CD4-positive, alpha-beta memory T cell (primary cell): Measurements from ENCODE around the gene MAP1S. TPM values are rescaled to one million over a fixed set of nuclear protein-coding genes. Genes with fewer than 3 reads are reported as not detected.

Source experiments
- CTCF ChIA-PET: fragments of 350-600 bp; sonication (Branson Sonifier 250); formaldehyde crosslinking; loops from one replicate; lab custom pipeline; 2021; ENCODE audit warnings: inconsistent platforms; ENCODE audit not compliant: partially characterized antibody; lab: Charles Lee
- POLR2A ChIA-PET: fragments of 350-600 bp; sonication (Branson Sonifier 250); formaldehyde crosslinking; loops from one replicate; lab custom pipeline; 2021; ENCODE audit not compliant: partially characterized antibody; lab: Charles Lee
- DNase-seq, 5 donors: peaks; one replicate each; pipeline versions ENCODE4 v3.0.0 to v3.0.0-alpha.2; 2020 to 2022; ENCODE audit warnings: mixed read lengths in 1 of 5
- H3K27ac ChIP-seq: one replicate; pipeline ENCODE4 v1.7.0; 2013; ENCODE audit warnings: low read depth, low read length
- H3K27me3 ChIP-seq: 2 replicates; pipeline ENCODE4 v1.7.0; 2013; ENCODE audit warnings: mild to moderate bottlenecking, low read length, moderate library complexity; ENCODE audit not compliant: insufficient read depth
- H3K36me3 ChIP-seq: 2 replicates; pipeline ENCODE4 v1.7.0; 2013; ENCODE audit warnings: mild to moderate bottlenecking, low read length, moderate library complexity; ENCODE audit not compliant: insufficient read depth
- H3K4me1 ChIP-seq: 2 replicates; pipeline ENCODE4 v1.7.0; 2013; ENCODE audit warnings: mild to moderate bottlenecking, low read length, moderate library complexity; ENCODE audit not compliant: insufficient read depth
- H3K4me3 ChIP-seq, 2 donors: one replicate each; pipeline ENCODE4 v1.7.0; 2013; ENCODE audit warnings: low read length in 2 of 2, mild to moderate bottlenecking in 1 of 2
- H3K9me3 ChIP-seq, 2 donors: one replicate each; pipeline ENCODE4 v1.7.0; 2013; ENCODE audit warnings: low read length in 2 of 2, control low read depth in 1 of 2; ENCODE audit not compliant: control insufficient read depth in 1 of 2
- H3K27ac Mint-ChIP-seq, 7 donors: one replicate each; pipeline ENCODE4 v1.8.0; 2020 to 2021; ENCODE audit warnings: mixed read lengths in 7 of 7, mild to moderate bottlenecking in 6 of 7, inconsistent platforms in 3 of 7, moderate library complexity in 3 of 7
- H3K27me3 Mint-ChIP-seq, 2 donors: one replicate each; pipeline ENCODE4 v1.8.0; 2020 to 2021; ENCODE audit warnings: mixed read lengths in 2 of 2
- H3K36me3 Mint-ChIP-seq, 2 donors: one replicate each; pipeline ENCODE4 v1.8.0; 2020 to 2021; ENCODE audit warnings: mixed read lengths in 2 of 2, inconsistent platforms in 1 of 2, mild to moderate bottlenecking in 1 of 2
- H3K4me1 Mint-ChIP-seq, 4 donors: one replicate each; pipeline ENCODE4 v1.8.0; 2020 to 2021; ENCODE audit warnings: mixed read lengths in 4 of 4, mild to moderate bottlenecking in 1 of 4
- H3K4me3 Mint-ChIP-seq, 8 donors: one replicate each; pipeline ENCODE4 v1.8.0; 2020 to 2021; ENCODE audit warnings: mixed read lengths in 8 of 8, mild to moderate bottlenecking in 7 of 8, moderate library complexity in 6 of 8, inconsistent platforms in 3 of 8
- H3K9me3 Mint-ChIP-seq, 8 donors: one replicate each; pipeline ENCODE4 v1.8.0; 2020 to 2021; ENCODE audit warnings: mixed read lengths in 8 of 8, mild to moderate bottlenecking in 5 of 8, inconsistent platforms in 3 of 8, moderate library complexity in 1 of 8
- intact Hi-C: fragments of 100-400 bp; cut with micrococcal nuclease; formaldehyde crosslinking; loops from one replicate; pipeline ENCODE4 v1.15.1; 2023
- polyA plus RNA-seq, 2 donors: library from polyadenylated mRNA; unstranded; fragments of 300-500 nt; fragmentation: Illumina TruSeq; gene quantifications; one replicate each; pipeline ENCODE4 v1.2.3, GENCODE V29; 2021
- total RNA-seq, 2 experiments: library from RNA; stranded (reverse); gene quantifications; one replicate each; pipeline ENCODE4 v1.2.3, GENCODE V29; 2021

Gene MAP1S
- total and polyA plus RNA-seq, 4 experiments from 2014 or later: 8.2 to 64.9 (median 54.0) TPM

DNA sequence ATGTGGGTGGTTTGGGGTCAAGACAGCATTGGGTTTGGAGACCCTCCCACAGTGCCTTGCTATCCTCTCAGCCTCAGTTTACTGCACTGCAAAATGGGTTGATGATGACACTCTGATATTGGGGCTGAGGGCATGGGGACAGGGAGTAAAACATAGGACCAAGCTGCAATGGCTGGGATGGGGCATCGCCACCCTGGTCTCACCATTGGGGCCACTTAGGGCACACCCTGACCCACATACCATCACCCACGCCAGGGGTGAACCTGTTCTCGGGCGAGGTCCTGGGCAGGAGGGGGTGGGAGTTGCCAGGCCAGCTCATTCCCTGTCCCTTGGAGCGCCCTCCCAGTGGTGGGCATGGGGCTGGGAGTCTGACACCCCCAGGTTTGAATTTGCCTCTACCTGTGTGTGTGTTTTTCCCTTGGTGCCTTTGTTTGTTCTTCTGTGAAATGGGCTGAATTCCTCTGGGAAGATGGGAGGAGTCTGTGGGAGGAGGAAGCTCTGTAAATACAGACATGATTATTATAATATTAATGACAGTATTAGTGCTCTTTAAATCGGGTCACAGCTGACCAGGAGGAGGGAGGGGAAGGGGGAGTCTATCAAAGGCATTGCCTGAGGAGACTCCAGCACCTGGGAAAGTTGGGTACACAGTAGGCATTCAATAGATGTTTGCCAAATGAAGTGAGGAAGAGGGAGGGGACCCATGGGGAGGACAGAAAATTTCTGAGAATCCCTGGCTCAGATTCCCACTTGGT is 29.8 kb downstream of the MAP1S start:
- ChIA-PET CTCF (interaction anchor here (1.1 to 3.4 kb wide), 3 partner anchors 47 to 184 kb away, joined by 3 to 11 read pairs (median 7); partner anchors contain the start of genes CCDC124 and RPL18A), POLR2A (interaction anchor here (0.6 to 8.1 kb wide), 8 partner anchors 12 to 531 kb away, joined by 3 to 78 read pairs (median 3); partner anchors contain the start of gene MAP1S)
- H3K27me3 Mint-ChIP-seq: no peaks in the 10 kb centered on the region
- Histone ChIP-seq H3K9me3 (no peaks in the 10 kb centered on the region), H3K4me1 (peaks cover 60% of the 10 kb centered on the region), H3K27ac (peak overlapping the region; percentile 79), H3K4me3 (peak overlapping the region; percentile 6 to 59), H3K27me3 (no peaks in the 10 kb centered on the region), H3K36me3 (peaks cover 2% of the 10 kb centered on the region)
- H3K4me3 Mint-ChIP-seq: peak overlapping the region; percentile 92 to 96 (median 95)
- peak overlapping the region; percentile 49 to 98 (median 90) for H3K27ac Mint-ChIP-seq
- H3K4me1 Mint-ChIP-seq: peaks cover 28 to 67% (median 48%) of the 10 kb centered on the region in 4 donors
- H3K36me3 Mint-ChIP-seq: peaks cover 0 to 9% of the 10 kb centered on the region in 2 donors
- DNase-seq: no peak
- no peaks in the 10 kb centered on the region for H3K9me3 Mint-ChIP-seq
- intact Hi-C loops: loop anchor here (10.0 kb wide), 1 partner anchor 194 kb away; the partner anchor contains the start of gene COLGALT1

DNA sequence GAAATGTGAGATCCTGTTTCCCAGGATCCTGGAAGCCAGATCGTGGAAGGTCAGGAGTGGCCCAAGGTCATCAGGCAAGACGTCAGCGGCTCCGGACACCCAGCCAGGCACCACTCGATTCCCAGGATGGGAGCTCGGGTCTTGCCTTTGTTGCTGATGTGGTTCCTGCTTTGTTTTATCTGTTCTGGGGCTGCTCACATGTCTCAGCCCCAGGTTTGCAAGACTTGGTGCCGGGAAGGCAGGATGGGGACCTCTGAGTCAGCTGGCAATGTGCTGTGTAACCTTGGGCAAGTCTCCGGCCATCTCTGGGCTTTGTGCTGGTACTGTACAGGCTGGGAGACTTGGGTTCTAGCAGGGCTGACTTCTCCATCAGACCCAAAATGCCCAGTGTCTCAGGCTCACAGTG is 30.6 kb downstream of the MAP1S start:
- no peak for DNase-seq
- peak overlapping the region; percentile 92 to 96 (median 95) for H3K4me3 Mint-ChIP-seq
- no peaks in the 10 kb centered on the region for H3K27me3 ChIP-seq
- POLR2A ChIA-PET: interaction anchor here (0.7 to 8.1 kb wide), 6 partner anchors 13 to 531 kb away, joined by 3 to 78 read pairs (median 4); partner anchors contain the start of gene MAP1S
- H3K4me3 ChIP-seq: peak overlapping the region in 1 of 2 donors; percentile 65
- no peaks in the 10 kb centered on the region for H3K9me3 ChIP-seq
- H3K9me3 Mint-ChIP-seq: no peaks in the 10 kb centered on the region
- peaks cover 4 to 13% of the 10 kb centered on the region in 2 donors for H3K36me3 Mint-ChIP-seq
- H3K4me1 Mint-ChIP-seq: peaks cover 29 to 74% (median 52%) of the 10 kb centered on the region in 4 donors
- CTCF ChIA-PET: interaction anchor here (1.6 to 3.6 kb wide), 3 partner anchors 46 to 196 kb away, joined by 4 to 11 read pairs (median 7); no protein-coding TSS in a partner anchor
- peaks cover 11% of the 10 kb centered on the region for H3K36me3 ChIP-seq
- H3K27ac Mint-ChIP-seq: peak overlapping the region; percentile 49 to 98 (median 90)
- H3K27me3 Mint-ChIP-seq: no peaks in the 10 kb centered on the region
- intact Hi-C loops: loop anchor here (10.0 kb wide), 1 partner anchor 195 kb away; the partner anchor contains the start of gene COLGALT1
- peaks cover 69% of the 10 kb centered on the region for H3K4me1 ChIP-seq
- H3K27ac ChIP-seq: peak overlapping the region; percentile 79

DNA sequence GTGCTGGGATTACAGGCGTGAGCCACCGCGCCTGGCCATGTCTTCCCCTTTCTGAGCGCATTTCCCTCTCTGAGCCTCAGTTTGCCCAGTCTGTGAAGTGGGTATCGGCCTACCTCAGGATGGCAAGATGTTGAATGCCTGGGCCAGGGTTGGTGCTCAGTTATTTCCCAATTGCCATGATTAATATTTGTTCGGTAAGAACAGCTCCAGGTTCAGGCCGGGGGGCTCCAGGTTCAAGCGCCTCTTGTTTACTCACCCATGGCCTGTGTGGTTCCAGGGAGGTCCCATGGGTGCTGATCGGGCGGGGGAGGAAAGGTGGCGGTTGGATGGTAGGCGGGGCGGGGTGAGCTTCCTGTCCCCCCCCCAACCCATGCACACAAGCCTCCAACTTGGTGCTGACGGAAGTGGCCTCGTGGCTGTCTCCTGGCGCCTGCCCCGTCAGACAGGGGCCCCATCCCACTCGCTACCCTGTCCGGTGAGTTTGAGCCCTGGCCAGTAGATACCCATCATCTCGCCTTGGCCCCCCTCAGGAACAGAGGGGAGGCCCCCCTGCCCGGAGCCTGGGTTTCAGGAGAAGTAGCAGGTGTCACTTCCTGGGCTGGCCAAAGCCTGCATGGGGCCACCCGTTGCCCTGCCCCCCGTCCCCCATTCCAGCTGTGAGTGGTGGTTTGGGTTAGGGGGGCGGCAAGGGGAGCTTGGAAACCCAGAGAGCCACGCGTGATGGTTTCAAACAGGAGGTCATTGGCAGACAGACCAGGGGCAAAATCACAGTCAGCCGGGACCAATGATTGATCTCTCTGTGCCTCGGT is 32.0 kb downstream of the MAP1S start, which contains the start of gene FCHO1:
Gene FCHO1, plus strand, starts transcription at position 375 of the 809 bp plus-strand sequence. CDS start 3,688 bp downstream, outside the sequence.
- intact Hi-C loops: loop anchor here (1.0 kb wide), 1 partner anchor 108 kb away; the partner anchor contains the start of gene RPL18A
- peak within 1 kb of the TSS; percentile 84 to 98 (median 96) for H3K27ac Mint-ChIP-seq
- ChIA-PET CTCF (interaction anchor here (1.1 to 3.6 kb wide), 5 partner anchors 15 to 195 kb away, joined by 4 to 12 read pairs (median 4); no protein-coding TSS in a partner anchor), POLR2A (interaction anchor here (0.6 to 8.1 kb wide), 16 partner anchors 9 to 182 kb away, joined by 3 to 78 read pairs (median 6); partner anchors contain the start of genes CCDC124, JAK3, MAP1S and RPL18A)
- no peaks in the 10 kb centered on the region for H3K9me3 ChIP-seq
- H3K27ac ChIP-seq: peak within 1 kb of the TSS; percentile 79
- peaks cover 14% of the 10 kb centered on the region for H3K36me3 ChIP-seq
- H3K4me3 Mint-ChIP-seq: peak within 1 kb of the TSS; percentile 92 to 96 (median 95)
- H3K4me3 ChIP-seq: peak within 1 kb of the TSS; percentile 65 to 91
- no peaks in the 10 kb centered on the region for H3K27me3 Mint-ChIP-seq
- peaks cover 10 to 22% of the 10 kb centered on the region in 2 donors for H3K36me3 Mint-ChIP-seq
- peaks cover 32 to 84% (median 60%) of the 10 kb centered on the region in 4 donors for H3K4me1 Mint-ChIP-seq
- no peaks in the 10 kb centered on the region for H3K9me3 Mint-ChIP-seq
- peaks cover 82% of the 10 kb centered on the region for H3K4me1 ChIP-seq
- peak; percentile 85 to 93 (median 85) for DNase-seq
- no peaks in the 10 kb centered on the region for H3K27me3 ChIP-seq

DNA sequence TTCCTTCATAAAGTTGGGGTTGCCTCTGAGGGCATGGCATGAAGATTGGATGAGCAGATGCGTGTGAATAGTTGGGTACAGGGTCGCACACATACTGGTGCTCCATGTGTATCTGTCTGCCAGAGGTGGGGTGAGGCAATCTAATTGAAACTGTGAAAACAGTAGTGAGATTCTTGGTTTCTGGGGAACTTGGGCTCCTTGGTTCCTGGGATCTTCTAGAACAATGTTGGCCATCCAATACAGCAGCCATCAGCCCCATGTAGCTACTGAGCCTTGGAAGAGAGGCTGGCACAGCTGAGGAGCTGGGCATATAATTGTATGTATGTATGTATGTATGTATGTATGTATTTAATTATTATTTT is 32.6 kb downstream of the MAP1S start:
- ChIA-PET CTCF (interaction anchor here (1.1 to 3.6 kb wide), 5 partner anchors 15 to 103 kb away, joined by 4 to 12 read pairs (median 10); no protein-coding TSS in a partner anchor), POLR2A (interaction anchor here (1.1 to 8.1 kb wide), 11 partner anchors 9 to 181 kb away, joined by 4 to 78 read pairs (median 10); partner anchors contain the start of genes CCDC124, JAK3, MAP1S and RPL18A)
- intact Hi-C loops: loop anchor here (1.0 kb wide), 1 partner anchor 107 kb away; the partner anchor contains the start of gene RPL18A
- H3K9me3 ChIP-seq: no peaks in the 10 kb centered on the region
- peak overlapping the region; percentile 65 to 91 for H3K4me3 ChIP-seq
- H3K27me3 Mint-ChIP-seq: no peaks in the 10 kb centered on the region
- no peak for DNase-seq
- peaks cover 15 to 24% of the 10 kb centered on the region in 2 donors for H3K36me3 Mint-ChIP-seq
- peak overlapping the region; percentile 84 to 98 (median 96) for H3K27ac Mint-ChIP-seq
- peak overlapping the region; percentile 79 for H3K27ac ChIP-seq
- peak overlapping the region; percentile 92 to 96 (median 95) for H3K4me3 Mint-ChIP-seq
- no peaks in the 10 kb centered on the region for H3K9me3 Mint-ChIP-seq
- peaks cover 81% of the 10 kb centered on the region for H3K4me1 ChIP-seq
- peaks cover 14% of the 10 kb centered on the region for H3K36me3 ChIP-seq
- peaks cover 30 to 82% (median 57%) of the 10 kb centered on the region in 4 donors for H3K4me1 Mint-ChIP-seq
- no peaks in the 10 kb centered on the region for H3K27me3 ChIP-seq

DNA sequence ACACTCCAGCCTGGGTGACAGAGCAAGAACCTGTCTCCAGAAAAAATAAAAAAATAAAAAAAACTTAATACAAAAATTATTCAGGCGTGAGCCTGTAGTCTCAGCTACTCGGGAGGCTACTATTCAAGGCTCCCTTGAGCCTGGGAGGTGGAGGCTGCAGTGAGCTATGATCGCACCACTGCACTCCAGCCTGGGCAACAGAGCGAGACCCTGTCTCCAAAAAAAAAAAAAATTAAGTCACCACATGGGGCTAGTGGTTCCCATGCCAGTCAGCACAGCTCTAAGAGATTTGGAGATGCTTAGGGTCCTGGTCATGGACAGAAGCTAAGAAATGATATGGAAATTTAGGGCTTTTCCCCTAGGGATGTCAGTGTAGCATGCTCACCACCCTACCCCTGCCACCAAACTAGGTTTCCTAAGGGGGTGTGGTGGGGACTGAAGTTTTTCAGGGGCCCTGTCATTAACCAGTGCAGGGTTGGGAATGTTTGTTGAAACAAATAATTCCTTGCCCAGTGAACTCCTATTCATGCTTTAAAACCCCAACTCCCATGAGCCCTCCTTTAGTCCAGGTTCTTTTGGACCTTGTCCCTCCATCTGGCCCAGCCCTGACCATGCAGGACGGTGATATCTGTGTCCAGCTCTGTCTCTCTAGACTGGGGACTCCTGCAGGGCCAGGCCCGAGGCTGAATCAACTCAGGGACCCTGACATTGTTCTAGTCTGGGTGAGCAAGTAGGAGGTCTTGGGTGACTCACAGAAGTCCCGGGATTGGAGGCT is 33.8 kb downstream of the MAP1S start:
- Mint-ChIP-seq H3K27me3 (no peaks in the 10 kb centered on the region), H3K27ac (peak overlapping the region in 4 of 7 donors; percentile 6 to 57 (median 38)), H3K9me3 (no peaks in the 10 kb centered on the region), H3K4me1 (peaks cover 27 to 77% (median 53%) of the 10 kb centered on the region in 4 donors), H3K36me3 (peaks cover 20 to 31% of the 10 kb centered on the region in 2 donors), H3K4me3 (peak overlapping the region in 2 of 8 donors; percentile 39 to 48)
- POLR2A ChIA-PET: interaction anchor here (0.6 to 8.1 kb wide), 2 partner anchors 32 to 1281 kb away, joined by 3 to 78 read pairs; partner anchors contain the start of gene MAP1S
- Histone ChIP-seq H3K27ac (no peak overlapping the region), H3K9me3 (no peaks in the 10 kb centered on the region), H3K36me3 (peaks cover 19% of the 10 kb centered on the region), H3K27me3 (no peaks in the 10 kb centered on the region), H3K4me1 (peaks cover 73% of the 10 kb centered on the region), H3K4me3 (no peak overlapping the region)
- DNase-seq: no peak
- intact Hi-C loops: no loop called here
- CTCF ChIA-PET: interaction anchor here (0.6 to 3.6 kb wide), 7 partner anchors 11 to 237 kb away, joined by 3 to 12 read pairs (median 9); no protein-coding TSS in a partner anchor
